ENCODE data around the gene ATG9B. TPM values are rescaled to one million over a fixed set of nuclear protein-coding genes. Genes with fewer than 3 reads are reported as not detected.

The ATG9B gene
- total and polyA plus RNA-seq, 10 donors, result 0.66 to 3.8 (median 2.4) TPM

- no peak for DNase-seq
- 64 to 72% (median 68%) methylated on average over 17 to 18 of the region's 18 CpGs for WGBS, 5 donors
- intact Hi-C loops (cut with DNase I; ENCODE audit: low total_unique reads), result no loop called here
- Histone ChIP-seq H3K4me3 (no peak overlapping the region), H3K27me3 (replicated peaks in 1 of 7) (no peaks in the 10 kb centered on the region), H3K4me1 (peaks cover 0 to 18% (median 11%) of the 10 kb centered on the region in 6 donors), H3K27ac (no peak overlapping the region), H3K36me3 (peaks cover 0 to 68% (median 39%) of the 10 kb centered on the region in 6 donors), H3K9me3 (no peaks in the 10 kb centered on the region)
- TF ChIP-seq CTCF (IDR thresholded peaks at IDR 0.05 in 8 of 11, conservative IDR thresholded peaks at IDR 0.05 in 3 of 11), result no peak
- TF ChIP-seq POLR2AphosphoS5 (IDR thresholded peaks at IDR 0.05), result peak in 1 of 3 donors; percentile 27
Observed at GRCh38 chr7:151039850-151040548, 15.7 kb upstream of the ATG9B start.

DNA sequence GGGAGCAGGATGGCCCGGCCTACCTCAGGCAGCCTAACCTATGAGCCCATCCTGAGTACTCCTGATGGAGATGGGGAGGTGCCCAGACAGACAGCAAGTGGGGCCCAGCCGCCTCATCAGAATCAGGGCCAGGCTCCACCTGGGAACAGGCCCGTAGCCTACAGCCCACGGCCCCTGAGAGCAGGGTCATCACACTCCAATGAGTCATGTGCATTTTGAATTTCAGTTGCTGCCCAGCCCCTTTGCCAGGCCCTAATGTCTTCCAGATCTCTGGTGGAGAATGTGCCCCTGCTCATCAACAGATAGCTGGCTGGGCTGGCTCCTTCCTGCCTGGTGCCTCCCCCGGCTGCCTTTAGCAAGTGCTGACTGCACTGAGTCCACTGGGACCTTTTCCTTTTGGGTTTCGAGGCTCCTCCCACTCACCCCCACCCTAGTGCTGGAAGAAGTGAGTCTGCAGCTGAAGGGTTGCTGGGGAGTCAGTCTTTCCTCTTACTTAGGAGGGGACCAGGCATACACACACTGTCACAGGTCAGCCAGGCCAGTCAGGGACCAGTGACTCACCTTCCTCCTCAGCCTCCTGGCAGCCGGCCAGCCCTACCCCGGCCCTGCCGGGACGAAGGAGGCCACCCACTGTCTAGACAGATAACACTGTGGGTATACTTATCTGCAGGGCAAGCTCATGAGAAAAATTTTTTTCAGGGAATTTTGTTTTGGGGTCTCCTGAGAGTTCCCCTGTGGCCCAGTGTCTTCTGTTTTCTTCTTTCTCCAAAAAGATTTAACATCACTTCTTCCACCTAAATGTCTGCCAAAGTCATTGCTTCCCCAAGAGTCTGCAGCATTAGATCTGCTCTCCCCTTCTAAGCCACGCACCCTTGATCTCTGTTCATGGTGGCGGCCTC is 14.9 kb upstream of the ATG9B start:
- H3K27ac ChIP-seq, result peak overlapping the region in 2 of 8 donors; percentile 5 to 36
- peaks cover 0 to 18% (median 11%) of the 10 kb centered on the region in 6 donors for H3K4me1 ChIP-seq
- TF ChIP-seq POLR2AphosphoS5 (IDR thresholded peaks at IDR 0.05), result peak in 2 of 3 donors; percentile 21 to 50
- TF ChIP-seq CTCF (IDR thresholded peaks at IDR 0.05 in 8 of 11, conservative IDR thresholded peaks at IDR 0.05 in 3 of 11), result no peak
- H3K4me3 ChIP-seq, result no peak overlapping the region
- DNase-seq, result no peak
- no peaks in the 10 kb centered on the region for H3K27me3 ChIP-seq (replicated peaks in 1 of 7)
- intact Hi-C loops (cut with DNase I; ENCODE audit: low total_unique reads), result no loop called here
- no peaks in the 10 kb centered on the region for H3K9me3 ChIP-seq
- WGBS, 5 donors, result 41 to 49% (median 45%) methylated on average over 12 of the region's 12 CpGs
- peaks cover 0 to 68% (median 39%) of the 10 kb centered on the region in 6 donors for H3K36me3 ChIP-seq

- H3K27me3 ChIP-seq (replicated peaks in 1 of 7), result no peaks in the 10 kb centered on the region
- 91 to 98% (median 96%) methylated on average over 15 to 17 of the region's 17 CpGs for WGBS, 5 donors
- intact Hi-C loops (cut with DNase I; ENCODE audit: low total_unique reads), result no loop called here
- peaks cover 0 to 69% (median 35%) of the 10 kb centered on the region in 6 donors for H3K36me3 ChIP-seq
- no peak for TF ChIP-seq POLR2AphosphoS5 (IDR thresholded peaks at IDR 0.05)
- TF ChIP-seq POLR2A (IDR thresholded peaks at IDR 0.05), result no peak
- no peak for TF ChIP-seq CTCF (IDR thresholded peaks at IDR 0.05 in 8 of 11, conservative IDR thresholded peaks at IDR 0.05 in 3 of 11)
- H3K27ac ChIP-seq, result no peak overlapping the region
- DNase-seq, result no peak
- H3K4me1 ChIP-seq, result peaks cover 0 to 19% (median 11%) of the 10 kb centered on the region in 6 donors
- H3K4me3 ChIP-seq, result no peak overlapping the region
- no peaks in the 10 kb centered on the region for H3K9me3 ChIP-seq
Observed at GRCh38 chr7:151035902-151036301, 11.6 kb upstream of the ATG9B start.
